SJCRH30 (cell line): Measurements from ENCODE around the gene UBE2S. TPM values are rescaled to one million over a fixed set of nuclear protein-coding genes. Genes with fewer than 3 reads are reported as not detected.
"Not testable (repeated sequence)": the region's sequence is repeated elsewhere in the genome, so short reads cannot be mapped to it uniquely, and the experiment has no call there.

Source experiments
- DNase-seq, 2 experiments: peaks; one replicate each; pipeline ENCODE4 v3.0.0-alpha.2; 2015 to 2020
- H3K27ac ChIP-seq: fragments of 250-450 bp; sonication (Bioruptor Pico); 2 replicates; pipeline ENCODE4 v1.5.1; 2020; ENCODE audit warnings: mild to moderate bottlenecking, moderate library complexity
- H3K27me3 ChIP-seq: fragments of 250-450 bp; sonication (Bioruptor Pico); 2 replicates; pipeline ENCODE4 v1.5.1; 2020; ENCODE audit warnings: mild to moderate bottlenecking, moderate library complexity
- H3K36me3 ChIP-seq: fragments of 250-450 bp; sonication (Bioruptor Pico); 2 replicates; pipeline ENCODE4 v1.5.1; 2020; ENCODE audit warnings: mild to moderate bottlenecking, moderate library complexity
- H3K4me1 ChIP-seq: fragments of 250-450 bp; sonication (Bioruptor Pico); 2 replicates; pipeline ENCODE4 v1.5.1; 2020; ENCODE audit warnings: mild to moderate bottlenecking, moderate library complexity
- H3K4me3 ChIP-seq: fragments of 250-450 bp; sonication (Bioruptor Pico); 2 replicates; pipeline ENCODE4 v1.5.1; 2020; ENCODE audit warnings: mild to moderate bottlenecking, moderate library complexity
- H3K9me3 ChIP-seq: fragments of 250-450 bp; sonication (Bioruptor Pico); replicated peaks from 2 replicates; pipeline ENCODE4 v1.5.1; 2020; ENCODE audit warnings: mild to moderate bottlenecking, moderate library complexity
- total RNA-seq: library from RNA; depleted of rRNA; stranded (reverse); fragments of >200 nt; shearing (Covaris generic); gene quantifications from 2 replicates; pipeline ENCODE4 v1.2.3, GENCODE V29; 2014

The UBE2S gene
- total RNA-seq, 1 experiment from 2014 or later: 509 TPM

GRCh38 chr19:55402509-55402908 lies 5.1 kb downstream of the UBE2S start:
- no peak overlapping the region for H3K4me3 ChIP-seq
- no peaks in the 10 kb centered on the region for H3K27me3 ChIP-seq
- no peak overlapping the region for H3K27ac ChIP-seq
- no peaks in the 10 kb centered on the region; the same call in 1 of the 2 replicates for H3K4me1 ChIP-seq
- no peak for DNase-seq
- H3K9me3 ChIP-seq: no peaks in the 10 kb centered on the region
- H3K36me3 ChIP-seq: peaks cover 56% of the 10 kb centered on the region

GRCh38 chr19:55401390-55401789 lies 6.2 kb downstream of the UBE2S start:
- not testable (repeated sequence) for H3K27me3 ChIP-seq, H3K27ac ChIP-seq, H3K4me3 ChIP-seq, H3K4me1 ChIP-seq, DNase-seq, H3K9me3 ChIP-seq
- H3K36me3 ChIP-seq: peaks cover 51% of the 10 kb centered on the region

- H3K4me1 ChIP-seq: no peaks in the 10 kb centered on the region
- H3K27me3 ChIP-seq: no peaks in the 10 kb centered on the region
- DNase-seq: no peak
- no peak overlapping the region for H3K27ac ChIP-seq
- H3K36me3 ChIP-seq: peaks cover 42% of the 10 kb centered on the region
- no peak overlapping the region for H3K4me3 ChIP-seq
- no peaks in the 10 kb centered on the region for H3K9me3 ChIP-seq
These were observed 7.1 kb downstream of the UBE2S start for GRCh38 chr19:55400281-55401087.

GRCh38 chr19:55398200-55398925 lies 9.2 kb downstream of the UBE2S start:
- no peak overlapping the region for H3K27ac ChIP-seq

GRCh38 chr19:55392820-55393761 lies 14.5 kb downstream of the UBE2S start:
- no peak for DNase-seq

More at GRCh38 chr19:55398200-55398925, 9.2 kb downstream of the UBE2S start:
- H3K36me3 ChIP-seq: peaks cover 28% of the 10 kb centered on the region
- H3K27me3 ChIP-seq: no peaks in the 10 kb centered on the region
- no peaks in the 10 kb centered on the region for H3K4me1 ChIP-seq
- no peak for DNase-seq
- H3K9me3 ChIP-seq: no peaks in the 10 kb centered on the region
- no peak overlapping the region for H3K4me3 ChIP-seq

GRCh38 chr19:55391702-55392615 lies 15.6 kb downstream of the UBE2S start:
- no peak overlapping the region for H3K27ac ChIP-seq
- H3K9me3 ChIP-seq: no peaks in the 10 kb centered on the region
- H3K36me3 ChIP-seq: peaks cover 35% of the 10 kb centered on the region
- H3K4me1 ChIP-seq: peaks cover 15% of the 10 kb centered on the region
- no peak overlapping the region for H3K4me3 ChIP-seq
- no peaks in the 10 kb centered on the region for H3K27me3 ChIP-seq
- no peak for DNase-seq

More at GRCh38 chr19:55392820-55393761, 14.5 kb downstream of the UBE2S start:
- H3K4me1 ChIP-seq: peaks cover 3% of the 10 kb centered on the region; the same call in 1 of the 2 replicates
- no peaks in the 10 kb centered on the region for H3K9me3 ChIP-seq
- H3K27ac ChIP-seq: no peak overlapping the region
- H3K36me3 ChIP-seq: peaks cover 23% of the 10 kb centered on the region
- no peak overlapping the region for H3K4me3 ChIP-seq
- H3K27me3 ChIP-seq: no peaks in the 10 kb centered on the region

- no peak overlapping the region for H3K27ac ChIP-seq
- no peak for DNase-seq
- H3K9me3 ChIP-seq: no peaks in the 10 kb centered on the region
- H3K4me3 ChIP-seq: no peak overlapping the region
- no peaks in the 10 kb centered on the region for H3K27me3 ChIP-seq
- peaks cover 17% of the 10 kb centered on the region for H3K4me1 ChIP-seq
- peaks cover 42% of the 10 kb centered on the region for H3K36me3 ChIP-seq
These were observed 16.4 kb downstream of the UBE2S start for GRCh38 chr19:55391191-55391670.

- Histone ChIP-seq H3K4me3 (no peak overlapping the region), H3K36me3 (peaks cover 42% of the 10 kb centered on the region), H3K9me3 (no peaks in the 10 kb centered on the region), H3K27me3 (no peaks in the 10 kb centered on the region), H3K4me1 (peaks cover 17% of the 10 kb centered on the region), H3K27ac (no peak overlapping the region)
- no peak for DNase-seq
These were observed 17.1 kb downstream of the UBE2S start for GRCh38 chr19:55390461-55390880.

GRCh38 chr19:55389386-55390317 lies 17.9 kb downstream of the UBE2S start:
- Histone ChIP-seq H3K27me3 (no peaks in the 10 kb centered on the region), H3K9me3 (no peaks in the 10 kb centered on the region), H3K36me3 (peaks cover 42% of the 10 kb centered on the region), H3K27ac (no peak overlapping the region), H3K4me3 (no peak overlapping the region), H3K4me1 (peaks cover 17% of the 10 kb centered on the region)
- DNase-seq: no peak

GRCh38 chr19:55387736-55388497 lies 19.7 kb downstream of the UBE2S start:
- Histone ChIP-seq H3K27me3 (no peaks in the 10 kb centered on the region), H3K36me3 (peaks cover 42% of the 10 kb centered on the region), H3K4me3 (peak overlapping the region; percentile 86), H3K9me3 (no peaks in the 10 kb centered on the region), H3K4me1 (peaks cover 17% of the 10 kb centered on the region), H3K27ac (no peak overlapping the region)
- no peak for DNase-seq

GRCh38 chr19:55386493-55386971 lies 21.1 kb downstream of the UBE2S start:
- Histone ChIP-seq H3K36me3 (peaks cover 42% of the 10 kb centered on the region), H3K4me3 (peak overlapping the region; percentile 86), H3K9me3 (no peaks in the 10 kb centered on the region), H3K27me3 (no peaks in the 10 kb centered on the region), H3K4me1 (peaks cover 17% of the 10 kb centered on the region), H3K27ac (peak overlapping the region; percentile 73; the same call in 1 of the 2 replicates)
- no peak for DNase-seq
